SK-N-MC (cell line): ENCODE data around the gene TIGAR.

Experiments
- EZH2 ChIP-seq: fragments of 200-600 bp; sonication (generic); IDR thresholded peaks from one replicate; pipeline ENCODE4 v1.6.1; 2017; ENCODE audit warnings: antibody characterized with exemption
- POLR2AphosphoS5 ChIP-seq: IDR thresholded peaks from 2 replicates; pipeline ENCODE4 v1.6.1; 2012; ENCODE audit warnings: mild to moderate bottlenecking, low read depth, low read length, borderline replicate concordance

- TF ChIP-seq POLR2AphosphoS5 (no peak), EZH2 (no peak)
Observed at GRCh38 chr12:4355156-4356040, 34.4 kb downstream of the TIGAR start.
